A673 (cell line): Measurements from ENCODE around the gene DUOXA2. TPM values are rescaled to one million over a fixed set of nuclear protein-coding genes. Genes with fewer than 3 reads are reported as not detected.

Experiments used
- BruUV-seq: library from RNA; stranded (reverse); fragments of 400-500 nt; replicated peaks from 2 replicates; lab custom pipeline; 2021; lab: Mats Ljungman, UMichigan
- CTCF ChIA-PET: fragments of 300-600 bp; sonication (Branson Sonifier 250); formaldehyde crosslinking; loops from one replicate; lab custom pipeline; 2022; ENCODE audit warnings: antibody characterized with exemption; lab: Charles Lee
- POLR2A ChIA-PET: fragments of 300-600 bp; sonication (Branson Sonifier 250); formaldehyde crosslinking; loops from one replicate; lab custom pipeline; 2022; ENCODE audit warnings: antibody characterized with exemption; ENCODE audit not compliant: low non-redundant PET; lab: Charles Lee
- DNase-seq: peaks from one replicate; pipeline ENCODE4 v3.0.0-alpha.2; 2015; ENCODE audit warnings: low spot score
- H3K27ac ChIP-seq: fragments of 200-600 bp; sonication (generic); 2 replicates; pipeline ENCODE4 v1.5.1; 2016; ENCODE audit warnings: mixed run types, low read depth, mild to moderate bottlenecking, mixed read lengths, antibody characterized with exemption, low read length; ENCODE audit not compliant: poor library complexity, severe bottlenecking
- H3K27me3 ChIP-seq: fragments of 200-600 bp; sonication (generic); replicated peaks from 2 replicates; pipeline ENCODE4 v1.6.1; 2017; ENCODE audit warnings: mixed run types, low read depth, mild to moderate bottlenecking, mixed read lengths, antibody characterized with exemption, low read length; ENCODE audit not compliant: insufficient read depth, poor library complexity
- H3K36me3 ChIP-seq: fragments of 200-600 bp; sonication (generic); 2 replicates; pipeline ENCODE4 v1.6.1; 2016; ENCODE audit warnings: mixed run types, mild to moderate bottlenecking, mixed read lengths, antibody characterized with exemption, low read length; ENCODE audit not compliant: insufficient read depth, poor library complexity, severe bottlenecking
- H3K4me1 ChIP-seq: fragments of 200-600 bp; sonication (generic); 2 replicates; pipeline ENCODE4 v1.6.1; 2017; ENCODE audit warnings: mixed run types, mild to moderate bottlenecking, mixed read lengths, antibody characterized with exemption, low read length; ENCODE audit not compliant: insufficient read depth, poor library complexity, severe bottlenecking
- H3K4me3 ChIP-seq: fragments of 200-600 bp; sonication (generic); 2 replicates; pipeline ENCODE4 v1.5.1; 2016; ENCODE audit warnings: low read depth, mixed run types, mild to moderate bottlenecking, mixed read lengths, low read length; ENCODE audit not compliant: poor library complexity, severe bottlenecking
- H3K9me3 ChIP-seq: fragments of 200-600 bp; sonication (generic); 2 replicates; pipeline ENCODE4 v1.6.1; 2016; ENCODE audit warnings: mixed run types, low read depth, mild to moderate bottlenecking, mixed read lengths, antibody characterized with exemption, low read length; ENCODE audit not compliant: poor library complexity, severe bottlenecking
- CTCF ChIP-seq: fragments of 300-800, 200-600 bp; sonication (generic); conservative IDR thresholded peaks from 2 replicates; pipeline ENCODE4 v1.5.1; 2017; ENCODE audit warnings: low read depth, mild to moderate bottlenecking, antibody characterized with exemption, low read length, moderate library complexity, mixed read lengths
- EZH2 ChIP-seq: fragments of 200-600 bp; sonication (generic); IDR thresholded peaks from 2 replicates; pipeline ENCODE4 v1.6.1; 2017; ENCODE audit warnings: borderline replicate concordance, low read depth, mild to moderate bottlenecking, mixed read lengths, antibody characterized with exemption, low read length; ENCODE audit not compliant: poor library complexity, severe bottlenecking
- intact Hi-C: fragments of 100-400 bp; cut with micrococcal nuclease; formaldehyde crosslinking; loops from one replicate; pipeline ENCODE4 v1.10.0; 2022; ENCODE audit not compliant: unreplicated experiment
- total RNA-seq: library from RNA; stranded (reverse); gene quantifications from 2 replicates; pipeline ENCODE4 v1.2.3, GENCODE V29; 2021

The DUOXA2 gene
- total RNA-seq, 1 experiment from 2014 or later: not detected

GRCh38 chr15:45083223-45083622 lies 30.9 kb upstream of the DUOXA2 start:
- no peak for DNase-seq
- TF ChIP-seq CTCF: no peak
- TF ChIP-seq EZH2: no peak
- Histone ChIP-seq H3K9me3 (no peaks in the 10 kb centered on the region), H3K4me3 (no peak overlapping the region), H3K36me3 (no peaks in the 10 kb centered on the region), H3K4me1 (no peaks in the 10 kb centered on the region), H3K27ac (no peak overlapping the region), H3K27me3 (no peaks in the 10 kb centered on the region)
- no TSS peak for BruUV-seq
- POLR2A ChIA-PET: no interaction called here
- CTCF ChIA-PET: no interaction called here
- intact Hi-C loops: no loop called here

- no peak for DNase-seq
- Histone ChIP-seq H3K27me3 (no peaks in the 10 kb centered on the region), H3K4me3 (no peak overlapping the region), H3K27ac (no peak overlapping the region), H3K4me1 (no peaks in the 10 kb centered on the region), H3K9me3 (no peaks in the 10 kb centered on the region), H3K36me3 (no peaks in the 10 kb centered on the region)
- POLR2A ChIA-PET: no interaction called here
- no TSS peak for BruUV-seq
- CTCF ChIA-PET: no interaction called here
- TF ChIP-seq EZH2 (no peak), CTCF (no peak)
- intact Hi-C loops: no loop called here
Observed at GRCh38 chr15:45084163-45084562, 30.0 kb upstream of the DUOXA2 start.

GRCh38 chr15:45087513-45087912 lies 26.6 kb upstream of the DUOXA2 start:
- no peak for DNase-seq
- Histone ChIP-seq H3K4me1 (no peaks in the 10 kb centered on the region), H3K9me3 (no peaks in the 10 kb centered on the region), H3K27me3 (no peaks in the 10 kb centered on the region), H3K27ac (no peak overlapping the region), H3K36me3 (no peaks in the 10 kb centered on the region), H3K4me3 (no peak overlapping the region)
- TF ChIP-seq CTCF: no peak
- TF ChIP-seq EZH2: no peak
- ChIA-PET CTCF (no interaction called here), POLR2A (no interaction called here)
- intact Hi-C loops: no loop called here
- no TSS peak for BruUV-seq
